Memory B cell (primary cell): ENCODE results near the gene CDKN2A.
A peak's percentile ranks its signal among the peaks of the same experiment; 100 is the strongest.
"Not testable (repeated sequence)": the region's sequence is repeated elsewhere in the genome, so short reads cannot be mapped to it uniquely, and the experiment has no call there.

Source experiments
- ATAC-seq: fragments of 150-1000 bp; cut with Tn5 transposase; 2 replicates; pipeline ENCODE4 v1.10.0; 2021; ENCODE audit warnings: low read depth, mild to moderate bottlenecking, moderate library complexity
- DNase-seq, 2 donors: peaks; one replicate each; pipeline ENCODE4 v3.0.0; 2022; ENCODE audit warnings: low spot score in 2 of 2
- H3K27ac Mint-ChIP-seq: one replicate; pipeline ENCODE4 v1.8.0; 2022; ENCODE audit warnings: mild to moderate bottlenecking, moderate library complexity, mixed read lengths
- H3K27me3 Mint-ChIP-seq: one replicate; pipeline ENCODE4 v1.8.0; 2022; ENCODE audit warnings: mixed read lengths
- H3K36me3 Mint-ChIP-seq: one replicate; pipeline ENCODE4 v1.8.0; 2022; ENCODE audit warnings: mild to moderate bottlenecking, mixed read lengths
- H3K4me1 Mint-ChIP-seq: one replicate; pipeline ENCODE4 v1.8.0; 2022; ENCODE audit warnings: mixed read lengths
- H3K4me3 Mint-ChIP-seq: one replicate; pipeline ENCODE4 v1.8.0; 2022; ENCODE audit warnings: mild to moderate bottlenecking, moderate library complexity, mixed read lengths
- H3K9me3 Mint-ChIP-seq: one replicate; pipeline ENCODE4 v1.8.0; 2022; ENCODE audit warnings: mixed read lengths

Gene CDKN2A

GRCh38 chr9:21965401-21965951 is 28.7 kb downstream of the CDKN2A start:
- DNase-seq (peak in 1 of 2 donors; percentile 51), ATAC-seq (peak; percentile 62)
- H3K27ac Mint-ChIP-seq, result peak overlapping the region; percentile 53
- peaks cover 13% of the 10 kb centered on the region for H3K4me1 Mint-ChIP-seq
- peak overlapping the region; percentile 75 for H3K4me3 Mint-ChIP-seq
- peaks cover 8% of the 10 kb centered on the region for H3K36me3 Mint-ChIP-seq
- peaks cover 48% of the 10 kb centered on the region for H3K27me3 Mint-ChIP-seq
- peaks cover 6% of the 10 kb centered on the region for H3K9me3 Mint-ChIP-seq

- Mint-ChIP-seq H3K27me3 (peaks cover 47% of the 10 kb centered on the region), H3K4me1 (peaks cover 11% of the 10 kb centered on the region), H3K36me3 (peaks cover 7% of the 10 kb centered on the region), H3K9me3 (peaks cover 6% of the 10 kb centered on the region), H3K4me3 (peak overlapping the region; percentile 75), H3K27ac (peak overlapping the region; percentile 53)
- peak in 1 of 2 donors; percentile 48 for DNase-seq
- ATAC-seq, result peak; percentile 79
Measured at GRCh38 chr9:21964925-21965385, 29.2 kb downstream of the CDKN2A start.

- H3K36me3 Mint-ChIP-seq, result no peaks in the 10 kb centered on the region
- DNase-seq (no peak), ATAC-seq (no peak)
- H3K9me3 Mint-ChIP-seq, result peaks cover 3% of the 10 kb centered on the region
- H3K4me3 Mint-ChIP-seq, result no peak overlapping the region
- H3K27me3 Mint-ChIP-seq, result peaks cover 36% of the 10 kb centered on the region
- no peak overlapping the region for H3K27ac Mint-ChIP-seq
- peaks cover 5% of the 10 kb centered on the region for H3K4me1 Mint-ChIP-seq
Measured at GRCh38 chr9:21961569-21961968, 32.6 kb downstream of the CDKN2A start.

- H3K36me3 Mint-ChIP-seq, H3K27ac Mint-ChIP-seq, H3K9me3 Mint-ChIP-seq, H3K4me1 Mint-ChIP-seq, ATAC-seq, H3K4me3 Mint-ChIP-seq, DNase-seq: not testable (repeated sequence)
- H3K27me3 Mint-ChIP-seq, result peaks cover 26% of the 10 kb centered on the region
Measured at GRCh38 chr9:21959268-21959667, 34.9 kb downstream of the CDKN2A start.

GRCh38 chr9:21958833-21959232 is 35.4 kb downstream of the CDKN2A start:
- H3K9me3 Mint-ChIP-seq, result peaks cover 3% of the 10 kb centered on the region
- DNase-seq, result no peak
- no peaks in the 10 kb centered on the region for H3K4me1 Mint-ChIP-seq
- H3K4me3 Mint-ChIP-seq, result no peak overlapping the region
- H3K36me3 Mint-ChIP-seq, result no peaks in the 10 kb centered on the region
- H3K27ac Mint-ChIP-seq, result no peak overlapping the region
- ATAC-seq, result no peak
- peaks cover 25% of the 10 kb centered on the region for H3K27me3 Mint-ChIP-seq

GRCh38 chr9:21945606-21946005 is 48.6 kb downstream of the CDKN2A start:
- Mint-ChIP-seq H3K9me3 (peaks cover 1% of the 10 kb centered on the region), H3K27ac (no peak overlapping the region), H3K4me1 (no peaks in the 10 kb centered on the region), H3K36me3 (peaks cover 1% of the 10 kb centered on the region), H3K27me3 (peaks cover 16% of the 10 kb centered on the region), H3K4me3 (no peak overlapping the region)
- DNase-seq, result no peak
- no peak for ATAC-seq

GRCh38 chr9:21943464-21943863 is 50.7 kb downstream of the CDKN2A start:
- Mint-ChIP-seq H3K27me3 (peaks cover 16% of the 10 kb centered on the region), H3K9me3 (peaks cover 1% of the 10 kb centered on the region), H3K4me1 (no peaks in the 10 kb centered on the region), H3K27ac (no peak overlapping the region), H3K4me3 (no peak overlapping the region), H3K36me3 (peaks cover 1% of the 10 kb centered on the region)
- DNase-seq (no peak), ATAC-seq (no peak)

GRCh38 chr9:21941337-21941995 is 52.7 kb downstream of the CDKN2A start:
- Mint-ChIP-seq H3K4me1 (no peaks in the 10 kb centered on the region), H3K4me3 (no peak overlapping the region), H3K27me3 (peaks cover 14% of the 10 kb centered on the region), H3K9me3 (no peaks in the 10 kb centered on the region), H3K27ac (no peak overlapping the region), H3K36me3 (no peaks in the 10 kb centered on the region)
- no peak for DNase-seq
- no peak for ATAC-seq

GRCh38 chr9:21936161-21936560 is 58.0 kb downstream of the CDKN2A start:
- DNase-seq, result no peak
- H3K27me3 Mint-ChIP-seq, result no peaks in the 10 kb centered on the region

GRCh38 chr9:21935631-21936030 is 58.6 kb downstream of the CDKN2A start:
- DNase-seq, result no peak
- Mint-ChIP-seq H3K27ac (no peak overlapping the region), H3K9me3 (no peaks in the 10 kb centered on the region), H3K4me3 (no peak overlapping the region), H3K36me3 (peaks cover 4% of the 10 kb centered on the region), H3K4me1 (no peaks in the 10 kb centered on the region), H3K27me3 (no peaks in the 10 kb centered on the region)
- ATAC-seq, result no peak

More at GRCh38 chr9:21936161-21936560, 58.0 kb downstream of the CDKN2A start:
- H3K4me1 Mint-ChIP-seq, result no peaks in the 10 kb centered on the region
- no peak overlapping the region for H3K4me3 Mint-ChIP-seq
- no peak overlapping the region for H3K27ac Mint-ChIP-seq
- ATAC-seq, result no peak
- H3K36me3 Mint-ChIP-seq, result peaks cover 4% of the 10 kb centered on the region
- H3K9me3 Mint-ChIP-seq, result no peaks in the 10 kb centered on the region

GRCh38 chr9:21933865-21934264 is 60.3 kb downstream of the CDKN2A start:
- no peak overlapping the region for H3K4me3 Mint-ChIP-seq
- H3K36me3 Mint-ChIP-seq, result peaks cover 4% of the 10 kb centered on the region
- H3K9me3 Mint-ChIP-seq, result no peaks in the 10 kb centered on the region
- no peaks in the 10 kb centered on the region for H3K4me1 Mint-ChIP-seq
- no peak overlapping the region for H3K27ac Mint-ChIP-seq
- DNase-seq (no peak), ATAC-seq (no peak)
- H3K27me3 Mint-ChIP-seq, result no peaks in the 10 kb centered on the region

GRCh38 chr9:21933281-21933680 is 60.9 kb downstream of the CDKN2A start:
- no peak overlapping the region for H3K4me3 Mint-ChIP-seq
- no peaks in the 10 kb centered on the region for H3K4me1 Mint-ChIP-seq
- DNase-seq, result no peak
- peaks cover 4% of the 10 kb centered on the region for H3K36me3 Mint-ChIP-seq
- H3K27me3 Mint-ChIP-seq, result no peaks in the 10 kb centered on the region
- no peak for ATAC-seq
- no peak overlapping the region for H3K27ac Mint-ChIP-seq
- H3K9me3 Mint-ChIP-seq, result no peaks in the 10 kb centered on the region

- H3K27me3 Mint-ChIP-seq, result no peaks in the 10 kb centered on the region
- ATAC-seq, result no peak
- no peaks in the 10 kb centered on the region for H3K9me3 Mint-ChIP-seq
- no peak overlapping the region for H3K27ac Mint-ChIP-seq
- H3K36me3 Mint-ChIP-seq, result peaks cover 4% of the 10 kb centered on the region
- H3K4me3 Mint-ChIP-seq, result no peak overlapping the region
- DNase-seq, result no peak
- no peaks in the 10 kb centered on the region for H3K4me1 Mint-ChIP-seq
Measured at GRCh38 chr9:21931428-21931827, 62.8 kb downstream of the CDKN2A start.

GRCh38 chr9:21927752-21928151 is 66.4 kb downstream of the CDKN2A start:
- DNase-seq (no peak), ATAC-seq (no peak)
- Mint-ChIP-seq H3K27me3 (peaks cover 1% of the 10 kb centered on the region), H3K4me3 (no peak overlapping the region), H3K9me3 (no peaks in the 10 kb centered on the region), H3K4me1 (no peaks in the 10 kb centered on the region), H3K27ac (no peak overlapping the region), H3K36me3 (peaks cover 6% of the 10 kb centered on the region)

GRCh38 chr9:21923694-21924093 is 70.5 kb downstream of the CDKN2A start:
- no peak overlapping the region for H3K4me3 Mint-ChIP-seq
- no peak overlapping the region for H3K27ac Mint-ChIP-seq
- peaks cover 3% of the 10 kb centered on the region for H3K36me3 Mint-ChIP-seq
- peaks cover 5% of the 10 kb centered on the region for H3K9me3 Mint-ChIP-seq
- peaks cover 1% of the 10 kb centered on the region for H3K27me3 Mint-ChIP-seq
- no peak for DNase-seq
- ATAC-seq, result no peak
- peaks cover 6% of the 10 kb centered on the region for H3K4me1 Mint-ChIP-seq
